Measurements from ENCODE around the gene UNC13C.

DNA sequence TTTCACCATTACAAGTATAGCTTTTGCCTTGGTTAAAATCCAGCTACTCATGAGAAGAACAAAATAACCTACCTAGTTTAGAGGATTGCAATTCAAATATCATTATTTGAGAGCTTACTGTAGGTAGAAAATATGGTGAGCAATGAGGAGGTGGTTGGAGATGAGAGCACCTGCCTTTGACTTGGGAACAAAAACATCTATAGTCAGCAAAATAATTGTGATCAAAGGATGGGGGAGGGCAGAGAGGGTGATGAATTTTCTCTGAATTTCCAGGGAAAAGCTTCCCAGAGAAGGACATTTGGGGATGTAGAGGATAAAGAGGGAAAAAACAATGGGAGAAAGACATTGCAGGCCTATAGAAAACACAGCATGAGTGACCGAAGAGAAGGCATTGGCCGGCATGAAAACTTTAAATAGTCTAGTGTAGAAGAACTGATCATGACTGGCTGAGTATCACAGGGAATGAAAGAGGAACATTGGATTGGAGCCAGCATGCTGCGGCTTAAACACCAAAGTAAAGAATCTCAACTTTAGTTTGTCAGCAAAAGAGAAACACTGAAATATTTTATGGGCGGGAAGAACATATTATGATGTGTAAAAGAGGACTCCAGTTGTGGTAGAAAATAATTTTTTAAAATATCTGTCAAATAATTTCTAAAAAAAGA lies 581.3 kb downstream of the UNC13C start:
- TF ChIP-seq CTCF (tag by site-specific recombination; IDR thresholded peaks at IDR 0.05) (no peak), ZNF24 (tag by site-specific recombination; IDR thresholded peaks at IDR 0.05) (no peak), PRDM10 (tag by site-specific recombination; IDR thresholded peaks at IDR 0.05) (no peak), HOXA7 (CRISPR knock-in tag; IDR thresholded peaks at IDR 0.05; ENCODE audit: borderline replicate concordance) (no peak), ZBTB7A (tag by site-specific recombination; IDR thresholded peaks at IDR 0.05; ENCODE audit: low read depth) (no peak), ZNF610 (tag by site-specific recombination; IDR thresholded peaks at IDR 0.05; ENCODE audit: borderline replicate concordance) (no peak), SP3 (tag by site-specific recombination; IDR thresholded peaks at IDR 0.05) (no peak), ZNF2 (tag by site-specific recombination; IDR thresholded peaks at IDR 0.05) (no peak), ZBTB20 (tag by site-specific recombination; IDR thresholded peaks at IDR 0.05) (no peak), ZNF140 (tag by site-specific recombination; IDR thresholded peaks at IDR 0.05) (no peak), ZNF18 (tag by site-specific recombination; IDR thresholded peaks at IDR 0.05) (no peak), ZNF513 (tag by site-specific recombination; IDR thresholded peaks at IDR 0.05) (no peak)
- TF ChIP-seq, protein P1, sequence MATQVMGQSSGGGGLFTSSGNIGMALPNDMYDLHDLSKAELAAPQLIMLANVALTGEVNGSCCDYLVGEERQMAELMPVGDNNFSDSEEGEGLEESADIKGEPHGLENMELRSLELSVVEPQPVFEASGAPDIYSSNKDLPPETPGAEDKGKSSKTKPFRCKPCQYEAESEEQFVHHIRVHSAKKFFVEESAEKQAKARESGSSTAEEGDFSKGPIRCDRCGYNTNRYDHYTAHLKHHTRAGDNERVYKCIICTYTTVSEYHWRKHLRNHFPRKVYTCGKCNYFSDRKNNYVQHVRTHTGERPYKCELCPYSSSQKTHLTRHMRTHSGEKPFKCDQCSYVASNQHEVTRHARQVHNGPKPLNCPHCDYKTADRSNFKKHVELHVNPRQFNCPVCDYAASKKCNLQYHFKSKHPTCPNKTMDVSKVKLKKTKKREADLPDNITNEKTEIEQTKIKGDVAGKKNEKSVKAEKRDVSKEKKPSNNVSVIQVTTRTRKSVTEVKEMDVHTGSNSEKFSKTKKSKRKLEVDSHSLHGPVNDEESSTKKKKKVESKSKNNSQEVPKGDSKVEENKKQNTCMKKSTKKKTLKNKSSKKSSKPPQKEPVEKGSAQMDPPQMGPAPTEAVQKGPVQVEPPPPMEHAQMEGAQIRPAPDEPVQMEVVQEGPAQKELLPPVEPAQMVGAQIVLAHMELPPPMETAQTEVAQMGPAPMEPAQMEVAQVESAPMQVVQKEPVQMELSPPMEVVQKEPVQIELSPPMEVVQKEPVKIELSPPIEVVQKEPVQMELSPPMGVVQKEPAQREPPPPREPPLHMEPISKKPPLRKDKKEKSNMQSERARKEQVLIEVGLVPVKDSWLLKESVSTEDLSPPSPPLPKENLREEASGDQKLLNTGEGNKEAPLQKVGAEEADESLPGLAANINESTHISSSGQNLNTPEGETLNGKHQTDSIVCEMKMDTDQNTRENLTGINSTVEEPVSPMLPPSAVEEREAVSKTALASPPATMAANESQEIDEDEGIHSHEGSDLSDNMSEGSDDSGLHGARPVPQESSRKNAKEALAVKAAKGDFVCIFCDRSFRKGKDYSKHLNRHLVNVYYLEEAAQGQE (tag by site-specific recombination; IDR thresholded peaks at IDR 0.05) = no peak

All from HEK293 (cell line).